ENCODE data around the gene VARS1. TPM values are rescaled to one million over a fixed set of nuclear protein-coding genes. Genes with fewer than 3 reads are reported as not detected.
A peak's percentile ranks its signal among the peaks of the same experiment; 100 is the strongest.
"Not testable (repeated sequence)": the region's sequence is repeated elsewhere in the genome, so short reads cannot be mapped to it uniquely, and the experiment has no call there.

VARS1 gene
- total RNA-seq, 1 donor from 2014 or later, result 176 TPM

DNA sequence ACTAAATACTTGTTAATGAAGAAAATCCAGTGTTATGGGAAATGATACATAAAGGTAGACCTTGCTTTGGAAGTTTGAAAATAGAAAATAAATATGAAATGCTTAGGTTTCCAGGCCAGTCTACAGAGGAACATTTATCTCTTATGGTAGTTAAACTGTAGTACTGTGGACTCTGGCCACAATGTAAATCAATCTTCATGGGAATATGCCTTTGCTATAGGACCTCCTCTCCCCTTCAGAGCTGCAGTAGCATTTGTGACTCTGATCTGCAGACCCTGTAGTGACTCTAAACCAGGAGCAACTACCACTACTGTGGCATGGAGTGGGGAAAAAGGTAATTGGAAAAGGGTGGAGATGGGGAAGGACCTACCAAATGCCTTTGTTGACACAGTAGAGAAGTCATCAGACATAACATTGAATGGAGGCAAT, 24.3 kb upstream of the VARS1 start:
- Mint-ChIP-seq H3K27ac (no peak overlapping the region), H3K4me3 (ENCODE audit: low read depth) (peak overlapping the region; percentile 67), H3K9me3 (no peaks in the 10 kb centered on the region), H3K36me3 (ENCODE audit: low read depth) (peaks cover 17% of the 10 kb centered on the region), H3K27me3 (ENCODE audit: low read depth) (no peaks in the 10 kb centered on the region), H3K4me1 (ENCODE audit: low read depth) (peaks cover 32% of the 10 kb centered on the region)
- intact Hi-C loops (cut with micrococcal nuclease), result loop anchor here (5.0 to 10.0 kb wide), 2 partner anchors 42 to 245 kb away; partner anchors contain the start of genes LTA, NEU1 and TNF
- no peak for DNase-seq (ENCODE audit: low spot score)

- peak overlapping the region; percentile 94 for H3K4me3 Mint-ChIP-seq (ENCODE audit: low read depth)
- peaks cover 36% of the 10 kb centered on the region for H3K4me1 Mint-ChIP-seq (ENCODE audit: low read depth)
- H3K27me3 Mint-ChIP-seq (ENCODE audit: low read depth); intact Hi-C loops (cut with micrococcal nuclease); H3K9me3 Mint-ChIP-seq; DNase-seq (ENCODE audit: low spot score): not testable (repeated sequence)
- H3K27ac Mint-ChIP-seq, result peak overlapping the region; percentile 95
- H3K36me3 Mint-ChIP-seq (ENCODE audit: low read depth), result peaks cover 17% of the 10 kb centered on the region
These were observed 22.5 kb upstream of the VARS1 start for GRCh38 chr6:31817929-31818511.

GRCh38 chr6:31817133-31817928, 21.8 kb upstream of the VARS1 start:
- peak overlapping the region; percentile 94 for H3K4me3 Mint-ChIP-seq (ENCODE audit: low read depth)
- DNase-seq (ENCODE audit: low spot score); H3K9me3 Mint-ChIP-seq; intact Hi-C loops (cut with micrococcal nuclease); H3K27me3 Mint-ChIP-seq (ENCODE audit: low read depth): not testable (repeated sequence)
- peaks cover 17% of the 10 kb centered on the region for H3K36me3 Mint-ChIP-seq (ENCODE audit: low read depth)
- H3K4me1 Mint-ChIP-seq (ENCODE audit: low read depth), result peaks cover 40% of the 10 kb centered on the region
- H3K27ac Mint-ChIP-seq, result peak overlapping the region; percentile 95

DNA sequence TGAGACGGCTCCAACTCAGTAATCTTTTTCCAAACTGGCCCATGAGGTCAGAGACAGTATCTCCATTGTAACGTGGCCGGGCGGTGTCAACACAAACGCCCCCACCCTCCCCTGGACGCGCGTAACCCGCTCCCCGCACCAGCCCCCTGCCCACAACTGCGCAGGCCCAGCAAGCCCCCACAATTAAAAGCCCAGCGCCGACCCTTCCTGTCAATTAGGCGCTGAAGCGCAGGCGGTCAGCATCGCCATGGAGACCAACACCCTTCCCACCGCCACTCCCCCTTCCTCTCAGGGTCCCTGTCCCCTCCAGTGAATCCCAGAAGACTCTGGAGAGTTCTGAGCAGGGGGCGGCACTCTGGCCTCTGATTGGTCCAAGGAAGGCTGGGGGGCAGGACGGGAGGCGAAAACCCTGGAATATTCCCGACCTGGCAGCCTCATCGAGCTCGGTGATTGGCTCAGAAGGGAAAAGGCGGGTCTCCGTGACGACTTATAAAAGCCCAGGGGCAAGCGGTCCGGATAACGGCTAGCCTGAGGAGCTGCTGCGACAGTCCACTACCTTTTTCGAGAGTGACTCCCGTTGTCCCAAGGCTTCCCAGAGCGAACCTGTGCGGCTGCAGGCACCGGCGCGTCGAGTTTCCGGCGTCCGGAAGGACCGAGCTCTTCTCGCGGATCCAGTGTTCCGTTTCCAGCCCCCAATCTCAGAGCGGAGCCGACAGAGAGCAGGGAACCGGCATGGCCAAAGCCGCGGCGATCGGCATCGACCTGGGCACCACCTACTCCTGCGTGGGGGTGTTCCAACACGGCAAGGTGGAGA, 19.7 kb upstream of the VARS1 start, which contains the start of the genes HSPA1A and HSPA1L:
Gene HSPA1A (plus strand): TSS at position 519 of the 814 bp plus-strand sequence. CDS start 214 bp downstream, at position 733.
Gene HSPA1L (minus strand): TSS at position 259 of the 814 bp plus-strand sequence. CDS start 3,311 bp downstream, outside the sequence.
- peak within 1 kb of the TSS; percentile 87 for H3K4me3 Mint-ChIP-seq (ENCODE audit: low read depth)
- H3K4me1 Mint-ChIP-seq (ENCODE audit: low read depth), result peaks cover 36% of the 10 kb centered on the region
- peaks cover 25% of the 10 kb centered on the region for H3K36me3 Mint-ChIP-seq (ENCODE audit: low read depth)
- peak; percentile 70 for DNase-seq (ENCODE audit: low spot score)
- intact Hi-C loops (cut with micrococcal nuclease), result loop anchor here (2.0 kb wide), 1 partner anchor 20 kb away; the partner anchor contains the start of gene VARS1
- no peaks in the 10 kb centered on the region for H3K9me3 Mint-ChIP-seq
- H3K27me3 Mint-ChIP-seq (ENCODE audit: low read depth), result no peaks in the 10 kb centered on the region
- peak within 1 kb of the TSS; percentile 91 for H3K27ac Mint-ChIP-seq

DNA sequence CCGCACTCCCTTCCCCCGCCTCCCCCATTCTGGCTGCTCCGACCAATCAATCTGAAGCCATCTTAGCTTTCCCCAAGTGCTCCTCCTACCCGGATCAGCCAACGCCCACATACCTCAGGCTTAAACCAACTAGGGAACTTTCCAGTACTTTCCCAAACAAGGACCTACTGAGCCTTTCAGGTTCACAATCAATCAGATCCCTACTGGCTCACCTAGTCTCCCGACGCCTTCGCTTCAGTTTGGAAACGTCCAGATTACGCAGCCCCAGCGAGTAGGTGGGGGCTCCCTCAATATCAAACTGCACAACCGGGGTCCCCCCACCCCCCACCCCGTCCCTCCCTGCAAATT, 19.1 kb upstream of the VARS1 start:
- peaks cover 32% of the 10 kb centered on the region for H3K4me1 Mint-ChIP-seq (ENCODE audit: low read depth)

GRCh38 chr6:31813465-31813849, 17.9 kb upstream of the VARS1 start:
- Mint-ChIP-seq H3K9me3 (no peaks in the 10 kb centered on the region), H3K27me3 (ENCODE audit: low read depth) (no peaks in the 10 kb centered on the region), H3K36me3 (ENCODE audit: low read depth) (peaks cover 22% of the 10 kb centered on the region), H3K27ac (peak overlapping the region; percentile 83), H3K4me1 (ENCODE audit: low read depth) (peaks cover 32% of the 10 kb centered on the region), H3K4me3 (ENCODE audit: low read depth) (peak overlapping the region; percentile 28)
- DNase-seq (ENCODE audit: low spot score), result no peak
- intact Hi-C loops (cut with micrococcal nuclease), result loop anchor here (2.0 kb wide), 1 partner anchor 13 kb away; the partner anchor contains the start of gene HSPA1B

More for the DNA sequence above, 19.1 kb upstream of the VARS1 start:
- Mint-ChIP-seq H3K36me3 (ENCODE audit: low read depth) (peaks cover 25% of the 10 kb centered on the region), H3K4me3 (ENCODE audit: low read depth) (peak overlapping the region; percentile 87), H3K27ac (peak overlapping the region; percentile 91), H3K9me3 (no peaks in the 10 kb centered on the region), H3K27me3 (ENCODE audit: low read depth) (no peaks in the 10 kb centered on the region)
- DNase-seq (ENCODE audit: low spot score), result peak; percentile 68
- intact Hi-C loops (cut with micrococcal nuclease), result loop anchor here (2.0 kb wide), 1 partner anchor 20 kb away; the partner anchor contains the start of gene VARS1

- Mint-ChIP-seq H3K27me3 (ENCODE audit: low read depth) (no peaks in the 10 kb centered on the region), H3K4me3 (ENCODE audit: low read depth) (no peak overlapping the region), H3K9me3 (no peaks in the 10 kb centered on the region), H3K36me3 (ENCODE audit: low read depth) (peaks cover 10% of the 10 kb centered on the region), H3K4me1 (ENCODE audit: low read depth) (peaks cover 26% of the 10 kb centered on the region), H3K27ac (no peak overlapping the region)
- intact Hi-C loops (cut with micrococcal nuclease), result loop anchor here (2.0 kb wide), 1 partner anchor 15 kb away; the partner anchor contains the start of gene HSPA1B
- DNase-seq (ENCODE audit: low spot score), result no peak
These were observed 16.1 kb upstream of the VARS1 start for GRCh38 chr6:31811645-31812044.

DNA sequence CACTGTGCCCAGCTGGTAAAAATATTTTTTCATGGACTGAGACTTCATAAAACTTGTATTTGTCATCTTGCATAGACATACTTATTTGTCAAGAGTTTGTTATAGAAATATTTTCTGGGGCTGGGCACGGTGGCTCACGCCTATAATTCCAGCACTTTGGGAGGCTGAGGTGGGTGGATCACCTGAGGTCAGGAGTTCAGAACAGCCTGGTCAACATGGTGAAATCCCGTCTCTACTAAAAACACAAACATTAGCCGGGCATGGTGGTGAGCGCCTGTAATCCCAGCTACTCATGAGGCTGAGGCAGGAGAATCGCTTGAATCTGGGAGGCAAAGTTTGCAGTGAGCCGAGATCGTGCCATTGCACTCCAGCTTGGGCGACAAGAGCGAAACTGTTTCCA, 13.0 kb upstream of the VARS1 start:
- Mint-ChIP-seq H3K36me3 (ENCODE audit: low read depth) (peaks cover 17% of the 10 kb centered on the region), H3K4me1 (ENCODE audit: low read depth) (peaks cover 26% of the 10 kb centered on the region), H3K27ac (peak overlapping the region; percentile 21)
- H3K27me3 Mint-ChIP-seq (ENCODE audit: low read depth); intact Hi-C loops (cut with micrococcal nuclease); H3K9me3 Mint-ChIP-seq; DNase-seq (ENCODE audit: low spot score); H3K4me3 Mint-ChIP-seq (ENCODE audit: low read depth): not testable (repeated sequence)

- H3K27me3 Mint-ChIP-seq (ENCODE audit: low read depth), result no peaks in the 10 kb centered on the region
- H3K9me3 Mint-ChIP-seq, result no peaks in the 10 kb centered on the region
- H3K4me1 Mint-ChIP-seq (ENCODE audit: low read depth), result peaks cover 13% of the 10 kb centered on the region
- peak within 1 kb of the TSS; percentile 96 for H3K27ac Mint-ChIP-seq
- H3K36me3 Mint-ChIP-seq (ENCODE audit: low read depth), result peaks cover 25% of the 10 kb centered on the region
- H3K4me3 Mint-ChIP-seq (ENCODE audit: low read depth), result peak within 1 kb of the TSS; percentile 98
- peak; percentile 97 for DNase-seq (ENCODE audit: low spot score)
- intact Hi-C loops (cut with micrococcal nuclease), result loop anchor here (1.0 kb wide), 1 partner anchor 68 kb away; no protein-coding TSS in a partner anchor
These were observed 11.1 kb upstream of the VARS1 start, which contains the start of gene LSM2 for GRCh38 chr6:31806470-31807272. Gene LSM2, minus strand, starts transcription at chr6:31806966. Its CDS starts 209 bp downstream, at chr6:31806757.

GRCh38 chr6:31805939-31806469, 10.5 kb upstream of the VARS1 start:
- Mint-ChIP-seq H3K27ac (peak overlapping the region; percentile 96), H3K4me1 (ENCODE audit: low read depth) (peaks cover 16% of the 10 kb centered on the region), H3K9me3 (no peaks in the 10 kb centered on the region), H3K27me3 (ENCODE audit: low read depth) (no peaks in the 10 kb centered on the region), H3K4me3 (ENCODE audit: low read depth) (peak overlapping the region; percentile 98), H3K36me3 (ENCODE audit: low read depth) (peaks cover 27% of the 10 kb centered on the region)
- DNase-seq (ENCODE audit: low spot score), result no peak
- intact Hi-C loops (cut with micrococcal nuclease), result loop anchor here (1.0 kb wide), 1 partner anchor 68 kb away; no protein-coding TSS in a partner anchor

Measured in activated T-helper 2 cell treated with anti-CD3 and anti-CD28 coated beads, Interferon-gamma antibody, Interleukin-2, Interleukin-4, amounts not matched to agents 10 μg/mL and 5 μg/mL and 100 μg/mL, durations not matched to agents 14 hours and 24 hours and 36 hours (primary cell).